ENCODE results near the gene DCAF15.

DCAF15 gene

GRCh38 chr19:13995878-13996765 is 43.8 kb downstream of the DCAF15 start:
- no peak for DNase-seq

- no peak for DNase-seq
Measured at GRCh38 chr19:13996928-13997630, 44.8 kb downstream of the DCAF15 start.

GRCh38 chr19:13997631-13997962 is 45.3 kb downstream of the DCAF15 start:
- DNase-seq = no peak

GRCh38 chr19:13998426-13998825 is 46.1 kb downstream of the DCAF15 start:
- no peak for DNase-seq

GRCh38 chr19:13999085-13999484 is 46.8 kb downstream of the DCAF15 start:
- no peak for DNase-seq

GRCh38 chr19:14000691-14001375 is 48.5 kb downstream of the DCAF15 start:
- DNase-seq = no peak

GRCh38 chr19:14002571-14003250 is 50.4 kb downstream of the DCAF15 start:
- no peak for DNase-seq

- no peak for DNase-seq
Measured at GRCh38 chr19:14003251-14004055, 51.1 kb downstream of the DCAF15 start.

- DNase-seq = no peak
Measured at GRCh38 chr19:14004619-14005348, 52.5 kb downstream of the DCAF15 start.

- no peak for DNase-seq
Measured at GRCh38 chr19:14005349-14006084, 53.2 kb downstream of the DCAF15 start.

GRCh38 chr19:14006085-14006765 is 53.9 kb downstream of the DCAF15 start, which contains the start of gene RFX1:
Gene RFX1, minus strand, starts transcription at chr19:14006320. Its CDS starts 12,477 bp downstream, at chr19:13993843.
- DNase-seq = peak; percentile 99

- no peak for DNase-seq
Measured at GRCh38 chr19:14006766-14007562, 54.7 kb downstream of the DCAF15 start.

All from SIG-M5 (cell line).